CD4-positive, CD25-positive, alpha-beta regulatory T cell (primary cell): ENCODE measurements around the gene CDC42EP1. TPM values are rescaled to one million over a fixed set of nuclear protein-coding genes. Genes with fewer than 3 reads are reported as not detected.
"Not testable (repeated sequence)": the region's sequence is repeated elsewhere in the genome, so short reads cannot be mapped to it uniquely, and the experiment has no call there.

Source experiments
- ATAC-seq, 2 donors: fragments of 150-1000 bp; cut with Tn5 transposase; one replicate each; pipeline ENCODE4 v1.10.0; 2021; ENCODE audit warnings: low read depth in 2 of 2, moderate number of reproducible peaks in 2 of 2, moderate library complexity in 1 of 2
- DNase-seq, 3 donors: peaks; one replicate each; pipeline versions ENCODE4 v3.0.0 to v3.0.0-alpha.2; 2012 to 2022; ENCODE audit warnings: mixed read lengths in 1 of 3
- H3K27ac ChIP-seq: one replicate; pipeline ENCODE4 v1.7.0; 2013; ENCODE audit warnings: mild to moderate bottlenecking, low read length; ENCODE audit not compliant: insufficient read depth, poor library complexity, severe bottlenecking
- H3K27me3 ChIP-seq: one replicate; pipeline ENCODE4 v1.7.0; 2013; ENCODE audit warnings: low read length; ENCODE audit not compliant: control insufficient read depth, insufficient read depth
- H3K36me3 ChIP-seq: one replicate; pipeline ENCODE4 v1.7.0; 2013; ENCODE audit warnings: mild to moderate bottlenecking, low read length, moderate library complexity; ENCODE audit not compliant: control insufficient read depth, insufficient read depth
- H3K4me1 ChIP-seq: 2 replicates; pipeline ENCODE4 v1.7.0; 2013; ENCODE audit warnings: mild to moderate bottlenecking, low read length; ENCODE audit not compliant: insufficient read depth, control insufficient read depth, poor library complexity, severe bottlenecking
- H3K4me3 ChIP-seq: one replicate; pipeline ENCODE4 v1.7.0; 2013; ENCODE audit warnings: low read depth, mild to moderate bottlenecking, low read length, moderate library complexity
- H3K9me3 ChIP-seq, 2 experiments: 1 replicate in 1 of 2; 2 replicates in 1 of 2; pipeline ENCODE4 v1.7.0; 2013; ENCODE audit warnings: low read length in 2 of 2, mild to moderate bottlenecking in 1 of 2, moderate library complexity in 1 of 2; ENCODE audit not compliant: control insufficient read depth in 2 of 2
- H3K27ac Mint-ChIP-seq, 3 donors: one replicate each; pipeline ENCODE4 v1.8.0; 2020 to 2022; ENCODE audit warnings: mild to moderate bottlenecking in 3 of 3, mixed read lengths in 3 of 3, moderate library complexity in 2 of 3
- H3K27me3 Mint-ChIP-seq: one replicate; pipeline ENCODE4 v1.8.0; 2022; ENCODE audit warnings: mild to moderate bottlenecking, mixed read lengths
- H3K36me3 Mint-ChIP-seq: one replicate; pipeline ENCODE4 v1.8.0; 2020; ENCODE audit warnings: mixed read lengths
- H3K4me1 Mint-ChIP-seq, 4 donors: one replicate each; pipeline ENCODE4 v1.8.0; 2020 to 2022; ENCODE audit warnings: mixed read lengths in 4 of 4, mild to moderate bottlenecking in 1 of 4
- H3K4me3 Mint-ChIP-seq, 4 donors: one replicate each; pipeline ENCODE4 v1.8.0; 2020 to 2022; ENCODE audit warnings: mild to moderate bottlenecking in 4 of 4, mixed read lengths in 4 of 4, moderate library complexity in 3 of 4
- H3K9me3 Mint-ChIP-seq, 7 donors: one replicate each; pipeline ENCODE4 v1.8.0; 2020 to 2022; ENCODE audit warnings: mixed read lengths in 7 of 7, mild to moderate bottlenecking in 3 of 7, moderate library complexity in 2 of 7
- polyA plus RNA-seq, 4 donors: library from polyadenylated mRNA; unstranded; fragments of 300-500 nt; fragmentation: Illumina TruSeq; gene quantifications; one replicate each; pipeline ENCODE4 v1.2.3, GENCODE V29; 2021
- total RNA-seq: library from RNA; stranded (reverse); gene quantifications from one replicate; pipeline ENCODE4 v1.2.3, GENCODE V29; 2022

The CDC42EP1 gene
- total and polyA plus RNA-seq, 5 donors from 2014 or later, result not detected

GRCh38 chr22:37527081-37527752 lies 33.1 kb upstream of the CDC42EP1 start:
- not testable (repeated sequence) for ATAC-seq, H3K9me3 Mint-ChIP-seq, H3K36me3 ChIP-seq, DNase-seq, H3K9me3 ChIP-seq, H3K4me1 ChIP-seq, H3K4me1 Mint-ChIP-seq, H3K4me3 ChIP-seq, H3K27ac ChIP-seq, H3K36me3 Mint-ChIP-seq, H3K27me3 ChIP-seq, H3K4me3 Mint-ChIP-seq, H3K27ac Mint-ChIP-seq
- peaks cover 56% of the 10 kb centered on the region for H3K27me3 Mint-ChIP-seq

- H3K4me3 ChIP-seq, H3K9me3 Mint-ChIP-seq, H3K4me3 Mint-ChIP-seq, H3K27ac Mint-ChIP-seq, H3K27me3 ChIP-seq, H3K4me1 Mint-ChIP-seq, H3K9me3 ChIP-seq, ATAC-seq, H3K4me1 ChIP-seq, DNase-seq, H3K36me3 ChIP-seq, H3K27ac ChIP-seq, H3K36me3 Mint-ChIP-seq: not testable (repeated sequence)
- peaks cover 52% of the 10 kb centered on the region for H3K27me3 Mint-ChIP-seq
Measured at GRCh38 chr22:37527952-37528351, 32.3 kb upstream of the CDC42EP1 start.

GRCh38 chr22:37529652-37530345 lies 30.5 kb upstream of the CDC42EP1 start:
- Mint-ChIP-seq H3K4me1 (peaks cover 0 to 2% (median under 1%) of the 10 kb centered on the region in 4 donors), H3K36me3 (no peaks in the 10 kb centered on the region), H3K9me3 (peaks cover 0 to 3% (median 0%) of the 10 kb centered on the region in 7 donors), H3K4me3 (no peak overlapping the region), H3K27ac (no peak overlapping the region), H3K27me3 (peaks cover 48% of the 10 kb centered on the region)
- Histone ChIP-seq H3K36me3 (no peaks in the 10 kb centered on the region), H3K4me1 (no peaks in the 10 kb centered on the region), H3K9me3 (no peaks in the 10 kb centered on the region), H3K4me3 (no peak overlapping the region), H3K27me3 (peaks cover 10% of the 10 kb centered on the region), H3K27ac (no peak overlapping the region)
- ATAC-seq (no peak), DNase-seq (no peak)

- Mint-ChIP-seq H3K4me3 (no peak overlapping the region), H3K9me3 (peaks cover 0 to 1% (median 0%) of the 10 kb centered on the region in 7 donors), H3K27ac (no peak overlapping the region), H3K36me3 (no peaks in the 10 kb centered on the region), H3K27me3 (peaks cover 47% of the 10 kb centered on the region), H3K4me1 (peaks cover 0 to 10% (median 8%) of the 10 kb centered on the region in 4 donors)
- Histone ChIP-seq H3K9me3 (no peaks in the 10 kb centered on the region), H3K4me3 (no peak overlapping the region), H3K4me1 (peaks cover 6% of the 10 kb centered on the region), H3K27me3 (peaks cover 10% of the 10 kb centered on the region), H3K36me3 (no peaks in the 10 kb centered on the region), H3K27ac (no peak overlapping the region)
- no peak for DNase-seq
- ATAC-seq, result no peak
Measured at GRCh38 chr22:37533995-37534394, 26.3 kb upstream of the CDC42EP1 start.

- no peaks in the 10 kb centered on the region for H3K36me3 ChIP-seq
- H3K27me3 ChIP-seq, result peaks cover 10% of the 10 kb centered on the region
- H3K9me3 Mint-ChIP-seq, result peaks cover 0 to 1% (median 0%) of the 10 kb centered on the region in 7 donors
- H3K27ac ChIP-seq, result no peak overlapping the region
- H3K36me3 Mint-ChIP-seq, result no peaks in the 10 kb centered on the region
- no peak overlapping the region for H3K4me3 ChIP-seq
- DNase-seq, result no peak
- H3K27ac Mint-ChIP-seq, result no peak overlapping the region
- ATAC-seq, result no peak
- H3K4me1 ChIP-seq, result peaks cover 11% of the 10 kb centered on the region
- peaks cover 0 to 13% (median 9%) of the 10 kb centered on the region in 4 donors for H3K4me1 Mint-ChIP-seq
- peaks cover 47% of the 10 kb centered on the region for H3K27me3 Mint-ChIP-seq
- H3K4me3 Mint-ChIP-seq, result no peak overlapping the region
- no peaks in the 10 kb centered on the region for H3K9me3 ChIP-seq
Measured at GRCh38 chr22:37534445-37534844, 25.8 kb upstream of the CDC42EP1 start.

- no peak overlapping the region for H3K27ac ChIP-seq
- DNase-seq, result no peak
- no peak overlapping the region for H3K27ac Mint-ChIP-seq
- peaks cover 0 to 1% (median 0%) of the 10 kb centered on the region in 7 donors for H3K9me3 Mint-ChIP-seq
- peaks cover 7% of the 10 kb centered on the region for H3K27me3 ChIP-seq
- H3K4me3 ChIP-seq, result no peak overlapping the region
- no peaks in the 10 kb centered on the region for H3K36me3 ChIP-seq
- H3K4me1 Mint-ChIP-seq, result peaks cover 0 to 13% (median 9%) of the 10 kb centered on the region in 4 donors
- peaks cover 12% of the 10 kb centered on the region for H3K4me1 ChIP-seq
- peaks cover 41% of the 10 kb centered on the region for H3K27me3 Mint-ChIP-seq
- H3K9me3 ChIP-seq, result no peaks in the 10 kb centered on the region
- H3K4me3 Mint-ChIP-seq, result no peak overlapping the region
- H3K36me3 Mint-ChIP-seq, result no peaks in the 10 kb centered on the region
- ATAC-seq, result no peak
Measured at GRCh38 chr22:37535159-37535558, 25.1 kb upstream of the CDC42EP1 start.

GRCh38 chr22:37538590-37539357 lies 21.5 kb upstream of the CDC42EP1 start:
- Mint-ChIP-seq H3K4me3 (peak overlapping the region in 3 of 4 donors; percentile 48 to 80 (median 70)), H3K36me3 (no peaks in the 10 kb centered on the region), H3K4me1 (peaks cover 0 to 32% (median 23%) of the 10 kb centered on the region in 4 donors), H3K27ac (peak overlapping the region in 2 of 3 donors; percentile 62 to 80), H3K9me3 (no peaks in the 10 kb centered on the region), H3K27me3 (peaks cover 34% of the 10 kb centered on the region)
- peak; percentile 98 for ATAC-seq
- H3K9me3 ChIP-seq, result no peaks in the 10 kb centered on the region
- no peak overlapping the region for H3K27ac ChIP-seq
- no peaks in the 10 kb centered on the region for H3K36me3 ChIP-seq
- peaks cover 20% of the 10 kb centered on the region for H3K4me1 ChIP-seq
- H3K4me3 ChIP-seq, result no peak overlapping the region
- peaks cover 2% of the 10 kb centered on the region for H3K27me3 ChIP-seq
- peak; percentile 79 to 90 (median 87) for DNase-seq
